Muscle of leg (tissue), 11 donors: Measurements from ENCODE around the gene SORBS1. TPM values are rescaled to one million over a fixed set of nuclear protein-coding genes. Genes with fewer than 3 reads are reported as not detected.

Experiments
- DNase-seq: peaks from one replicate; pipeline ENCODE4 v3.0.0; 2013
- H3K27ac ChIP-seq: one replicate; pipeline ENCODE4 v1.5.1; 2013; ENCODE audit warnings: mild to moderate bottlenecking, low read length, control low read depth
- H3K27me3 ChIP-seq: one replicate; pipeline ENCODE4 v1.6.1; 2013; ENCODE audit warnings: low read length; ENCODE audit not compliant: control insufficient read depth, insufficient read depth
- H3K36me3 ChIP-seq: one replicate; pipeline ENCODE4 v1.6.1; 2013; ENCODE audit warnings: low read length; ENCODE audit not compliant: control insufficient read depth, insufficient read depth
- H3K4me1 ChIP-seq: one replicate; pipeline ENCODE4 v1.6.1; 2013; ENCODE audit warnings: low read length; ENCODE audit not compliant: control insufficient read depth, insufficient read depth
- H3K4me3 ChIP-seq: one replicate; pipeline ENCODE4 v1.5.1; 2013; ENCODE audit warnings: low read length, control low read depth
- H3K9me3 ChIP-seq: replicated peaks from 2 replicates; pipeline ENCODE4 v1.6.1; 2013; ENCODE audit warnings: low read depth, low read length; ENCODE audit not compliant: control insufficient read depth
- WGBS: methylation state at CpG from one replicate; pipeline ENCODE4 v1.1.5; 2013; ENCODE audit warnings: missing lambda C conversion rate; ENCODE audit not compliant: insufficient coverage; 5-methylcytosine and 5-hydroxymethylcytosine counted together
- polyA plus RNA-seq, 8 donors: library from polyadenylated mRNA; unstranded; fragments of 120-200 nt; gene quantifications; one replicate each; pipeline versions ENCODE4 v1.2.1 to v1.2.3, GENCODE V29; 2013; ENCODE audit warnings: inconsistent platforms in 1 of 8, low replicate concordance in 1 of 8; ENCODE audit not compliant: insufficient read length in 8 of 8, insufficient read depth in 1 of 8
- total RNA-seq: library from RNA; stranded (reverse); fragments of 120-200 nt; gene quantifications from one replicate; pipeline ENCODE4 v1.2.4, GENCODE V29; 2013

The SORBS1 gene
- total and polyA plus RNA-seq, 9 donors = 50.4 to 104 (median 57.8) TPM

DNA sequence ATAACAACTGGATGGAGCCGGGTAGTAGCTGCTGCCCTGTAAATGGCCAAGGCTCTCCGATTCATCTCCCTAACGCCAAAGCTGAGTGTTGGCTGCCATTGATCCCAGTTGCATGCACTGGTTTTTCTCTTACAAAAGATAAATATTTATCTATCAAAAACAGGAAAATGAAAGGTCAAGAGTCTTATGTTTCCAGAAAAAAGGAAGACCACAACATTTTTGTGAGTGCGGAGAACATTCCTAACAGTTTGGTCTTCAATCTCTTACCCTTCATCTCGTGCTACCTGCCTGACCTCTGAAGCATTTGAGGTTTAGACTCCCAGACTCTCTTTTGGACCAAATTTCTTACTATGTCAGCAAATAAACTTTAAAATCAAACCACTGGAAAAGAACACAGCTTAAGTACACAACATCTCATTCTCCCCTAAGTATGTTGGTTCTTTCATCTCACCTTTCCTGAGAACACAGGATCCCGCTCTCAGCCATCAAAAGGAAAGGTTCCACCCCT, 61.6 kb downstream of the SORBS1 start:
- Histone ChIP-seq H3K27ac (no peak overlapping the region), H3K4me3 (no peak overlapping the region), H3K27me3 (no peaks in the 10 kb centered on the region), H3K9me3 (no peaks in the 10 kb centered on the region), H3K4me1 (peaks cover 14% of the 10 kb centered on the region), H3K36me3 (no peaks in the 10 kb centered on the region)
- no peak for DNase-seq
- WGBS = 86% methylated on average over 2 of the region's 6 CpGs

DNA sequence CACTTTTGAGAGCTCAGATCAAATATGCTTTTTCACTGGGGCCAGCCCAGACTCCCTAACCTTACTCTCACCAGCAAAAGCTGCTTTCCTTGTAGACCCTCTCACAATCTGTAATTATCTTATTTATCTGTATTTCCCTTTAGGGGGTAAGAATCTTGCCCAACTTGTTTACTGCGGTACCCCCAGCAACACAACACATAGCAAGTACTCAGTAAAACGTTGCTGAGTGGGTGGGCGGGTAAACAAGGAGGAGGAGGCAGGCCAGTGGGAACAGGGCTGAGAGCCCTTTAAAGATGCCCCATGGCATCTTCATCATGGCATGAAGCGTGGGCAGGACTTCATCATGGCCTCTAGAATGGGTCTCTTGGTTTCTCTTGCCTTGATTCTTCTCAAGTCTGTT, 64.2 kb downstream of the SORBS1 start:
- Histone ChIP-seq H3K4me3 (no peak overlapping the region), H3K36me3 (no peaks in the 10 kb centered on the region), H3K4me1 (peaks cover 14% of the 10 kb centered on the region), H3K27me3 (no peaks in the 10 kb centered on the region), H3K27ac (peak overlapping the region; percentile 35), H3K9me3 (no peaks in the 10 kb centered on the region)
- 29% methylated on average over 2 of the region's 4 CpGs for whole genome bisulfite sequencing
- DNase-seq = no peak

DNA sequence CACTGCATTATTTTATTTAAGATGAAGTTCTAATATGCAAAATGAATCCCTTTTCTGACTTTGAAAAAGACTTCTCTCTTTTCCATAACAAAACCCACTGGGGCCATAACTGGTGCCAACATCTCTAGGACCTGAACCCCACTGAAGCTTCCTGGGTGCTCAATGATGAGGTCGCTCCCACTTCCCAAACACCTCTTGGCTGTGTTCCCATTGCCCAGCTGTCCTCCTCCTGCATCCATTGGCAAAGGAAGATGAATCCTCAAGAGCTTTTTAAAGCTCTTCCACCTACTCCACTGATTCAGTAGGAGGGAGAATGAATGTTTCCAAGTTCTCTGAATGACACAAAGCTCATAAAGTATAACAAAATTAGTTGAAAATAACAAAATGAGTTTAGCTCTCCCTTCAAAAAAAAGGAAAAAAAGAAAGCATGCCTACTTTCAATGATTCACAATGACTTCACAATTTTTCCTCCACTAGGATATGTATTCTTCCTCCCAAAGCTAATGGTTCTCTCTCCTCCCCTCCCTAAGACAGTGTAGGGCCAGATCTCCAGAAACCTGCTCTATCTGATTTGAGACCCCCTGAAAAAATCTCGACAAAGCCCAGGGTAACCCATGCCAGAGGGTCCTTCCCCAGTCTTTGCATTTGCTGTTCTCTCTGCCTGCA, 64.8 kb downstream of the SORBS1 start:
- peaks cover 14% of the 10 kb centered on the region for H3K4me1 ChIP-seq
- no peaks in the 10 kb centered on the region for H3K9me3 ChIP-seq
- peak; percentile 30 for DNase-seq
- no peaks in the 10 kb centered on the region for H3K36me3 ChIP-seq
- H3K27ac ChIP-seq = peak overlapping the region; percentile 35
- no peaks in the 10 kb centered on the region for H3K27me3 ChIP-seq
- 67% methylated on average over 1 of the region's 2 CpGs for WGBS
- H3K4me3 ChIP-seq = no peak overlapping the region

DNA sequence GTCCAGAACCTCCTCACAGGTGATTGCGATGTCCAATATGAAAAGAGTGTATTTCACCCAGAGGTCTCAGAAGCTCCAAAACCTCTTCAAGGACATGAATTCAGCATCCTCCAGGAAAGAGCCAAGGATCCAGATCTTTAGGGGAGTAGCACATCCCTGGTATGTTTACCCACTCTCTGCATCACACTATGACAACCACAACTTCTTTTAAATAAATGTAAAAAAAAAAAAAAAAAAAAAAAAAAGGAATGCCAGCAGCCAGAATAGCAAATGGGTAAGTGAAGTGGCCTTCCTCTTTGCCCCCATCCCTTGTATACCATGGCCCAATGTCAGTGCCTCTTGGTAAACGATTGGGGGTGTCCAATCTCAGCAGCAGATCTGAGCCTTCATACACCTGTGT, 67.3 kb downstream of the SORBS1 start:
- DNase-seq = no peak
- no peak overlapping the region for H3K27ac ChIP-seq
- H3K9me3 ChIP-seq = no peaks in the 10 kb centered on the region
- 100% methylated on average over 1 of the region's 2 CpGs for WGBS
- H3K4me3 ChIP-seq = no peak overlapping the region
- H3K4me1 ChIP-seq = peaks cover 10% of the 10 kb centered on the region
- H3K27me3 ChIP-seq = no peaks in the 10 kb centered on the region
- H3K36me3 ChIP-seq = no peaks in the 10 kb centered on the region

DNA sequence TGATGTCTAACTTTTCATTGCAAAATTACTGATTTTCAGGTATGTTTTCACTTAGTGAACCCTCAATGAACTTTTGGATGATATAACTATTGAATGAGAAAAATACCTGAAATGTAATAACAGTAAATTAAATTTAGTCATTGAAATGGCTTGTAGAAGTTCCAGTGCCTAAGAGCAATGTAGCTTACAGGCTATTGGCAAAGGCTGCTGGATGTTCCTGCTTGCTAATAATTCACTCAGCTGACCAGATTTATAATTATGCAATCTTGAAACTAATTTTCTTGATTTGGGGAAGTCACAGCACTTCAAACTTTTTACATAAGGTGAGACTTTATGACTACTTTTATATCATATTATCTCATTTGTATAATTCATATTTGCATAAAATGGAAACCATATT, 73.2 kb downstream of the SORBS1 start:
- DNase-seq = no peak
- Histone ChIP-seq H3K4me1 (peaks cover 2% of the 10 kb centered on the region), H3K4me3 (no peak overlapping the region), H3K9me3 (no peaks in the 10 kb centered on the region), H3K27me3 (no peaks in the 10 kb centered on the region), H3K27ac (no peak overlapping the region), H3K36me3 (no peaks in the 10 kb centered on the region)

DNA sequence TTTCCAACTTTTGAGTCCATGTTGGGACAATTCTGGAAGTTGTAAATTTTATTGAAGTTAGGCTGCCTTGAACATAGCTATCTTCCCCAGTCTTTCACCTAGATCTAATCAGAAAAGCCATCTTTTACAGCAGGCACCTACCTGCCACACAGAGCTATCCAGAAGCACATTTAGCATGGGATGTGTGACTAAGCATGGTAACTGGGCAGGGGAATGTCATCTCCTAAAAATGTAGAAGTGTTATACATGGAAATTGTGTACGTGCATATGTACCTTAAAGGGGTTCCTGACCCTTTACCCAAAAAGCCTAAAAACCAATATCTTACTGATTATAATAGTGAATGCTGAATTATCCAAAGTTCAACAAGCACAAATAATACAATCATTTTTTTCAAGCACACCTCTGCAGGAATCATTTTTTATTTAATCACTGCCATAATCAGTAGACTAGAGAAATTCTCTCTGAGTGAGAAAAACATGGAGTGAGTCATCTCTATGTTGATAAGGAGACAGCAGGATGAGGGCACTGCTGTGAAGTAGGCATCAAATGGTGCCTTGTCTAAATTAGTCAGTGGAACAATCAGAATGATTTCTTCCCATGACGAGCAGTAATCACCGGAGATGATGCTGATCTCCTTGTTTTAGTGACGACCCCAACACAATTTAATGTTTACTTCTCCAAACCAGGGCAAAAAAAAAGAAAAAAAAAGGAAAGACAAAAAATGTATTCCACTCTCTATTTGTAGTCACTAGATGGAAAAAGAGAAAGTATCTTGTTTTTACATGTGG, 75.9 kb downstream of the SORBS1 start:
- Histone ChIP-seq H3K36me3 (no peaks in the 10 kb centered on the region), H3K27ac (no peak overlapping the region), H3K9me3 (no peaks in the 10 kb centered on the region), H3K4me3 (no peak overlapping the region), H3K27me3 (no peaks in the 10 kb centered on the region), H3K4me1 (peaks cover 12% of the 10 kb centered on the region)
- DNase-seq = no peak
- WGBS = no CpG with 5 or more reads among the region's 4 CpGs

DNA sequence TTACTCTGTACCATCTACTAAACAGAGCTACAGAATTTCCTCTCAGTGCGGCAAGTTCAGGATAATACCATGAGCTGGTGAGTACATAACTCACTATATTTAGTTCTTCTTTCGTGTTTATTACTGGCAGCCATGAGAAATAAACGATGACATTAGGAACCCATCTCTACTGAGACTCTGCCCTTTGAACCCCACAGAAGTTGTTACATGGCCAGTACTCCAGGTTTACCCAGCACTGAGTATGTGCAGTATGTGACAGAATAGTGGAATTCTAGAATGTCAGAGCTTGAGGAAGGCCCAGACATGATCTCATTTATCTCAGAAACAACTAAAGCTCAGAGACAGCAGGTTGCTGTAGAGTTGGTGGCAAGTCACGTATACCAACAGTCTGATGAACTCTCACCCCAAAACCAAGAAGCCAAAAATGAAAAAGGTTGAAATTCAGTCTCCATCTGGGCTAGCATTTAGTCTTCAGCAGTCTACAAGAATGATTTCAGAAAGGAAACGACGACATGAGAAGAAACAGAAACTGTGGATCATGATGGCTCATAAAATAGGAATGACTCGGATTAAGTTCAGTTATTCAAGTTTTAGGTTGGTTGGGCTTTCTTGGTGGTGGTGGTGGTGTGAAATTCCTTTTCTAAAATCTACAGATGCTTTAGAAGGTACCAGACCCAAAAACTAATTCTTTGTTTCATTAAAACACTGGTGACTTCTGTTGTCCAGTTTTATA, 78.5 kb downstream of the SORBS1 start:
- Histone ChIP-seq H3K27me3 (no peaks in the 10 kb centered on the region), H3K27ac (peak overlapping the region; percentile 48), H3K9me3 (no peaks in the 10 kb centered on the region), H3K36me3 (no peaks in the 10 kb centered on the region), H3K4me1 (peaks cover 33% of the 10 kb centered on the region), H3K4me3 (no peak overlapping the region)
- no peak for DNase-seq
- 64% methylated on average over 2 of the region's 7 CpGs for WGBS

DNA sequence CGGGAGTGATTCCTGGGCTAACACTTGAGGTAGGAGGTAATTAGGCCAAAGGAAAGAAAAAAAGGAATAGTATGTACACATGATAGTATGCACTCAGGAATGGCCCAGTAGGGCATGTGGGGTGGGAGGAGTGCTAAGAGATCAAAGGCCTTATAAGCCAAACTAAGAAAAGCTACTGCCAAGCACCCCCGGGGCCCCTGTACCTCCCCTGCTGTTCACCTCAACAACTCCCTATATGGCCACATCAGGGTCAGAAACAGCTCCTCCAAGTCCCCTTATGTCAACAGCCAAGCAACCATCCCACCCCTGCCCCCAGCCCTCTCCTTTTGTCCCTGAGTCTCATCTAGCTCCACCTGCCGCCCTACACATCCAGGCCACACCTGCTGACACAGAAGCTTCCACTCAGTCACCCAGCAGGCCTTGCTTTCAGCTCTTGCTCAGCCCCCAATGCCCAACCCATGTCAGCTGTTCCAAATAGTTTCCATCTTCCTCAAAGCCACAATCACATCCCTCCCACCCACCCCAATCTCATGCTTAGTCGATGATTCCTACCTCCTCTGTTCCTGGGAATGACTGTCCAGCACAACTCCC, 80.2 kb downstream of the SORBS1 start:
- H3K4me3 ChIP-seq = no peak overlapping the region
- peaks cover 46% of the 10 kb centered on the region for H3K4me1 ChIP-seq
- 68% methylated on average over 4 of the region's 4 CpGs for WGBS
- no peaks in the 10 kb centered on the region for H3K27me3 ChIP-seq
- DNase-seq = peak; percentile 50
- H3K27ac ChIP-seq = peak overlapping the region; percentile 88
- no peaks in the 10 kb centered on the region for H3K36me3 ChIP-seq
- H3K9me3 ChIP-seq = no peaks in the 10 kb centered on the region

DNA sequence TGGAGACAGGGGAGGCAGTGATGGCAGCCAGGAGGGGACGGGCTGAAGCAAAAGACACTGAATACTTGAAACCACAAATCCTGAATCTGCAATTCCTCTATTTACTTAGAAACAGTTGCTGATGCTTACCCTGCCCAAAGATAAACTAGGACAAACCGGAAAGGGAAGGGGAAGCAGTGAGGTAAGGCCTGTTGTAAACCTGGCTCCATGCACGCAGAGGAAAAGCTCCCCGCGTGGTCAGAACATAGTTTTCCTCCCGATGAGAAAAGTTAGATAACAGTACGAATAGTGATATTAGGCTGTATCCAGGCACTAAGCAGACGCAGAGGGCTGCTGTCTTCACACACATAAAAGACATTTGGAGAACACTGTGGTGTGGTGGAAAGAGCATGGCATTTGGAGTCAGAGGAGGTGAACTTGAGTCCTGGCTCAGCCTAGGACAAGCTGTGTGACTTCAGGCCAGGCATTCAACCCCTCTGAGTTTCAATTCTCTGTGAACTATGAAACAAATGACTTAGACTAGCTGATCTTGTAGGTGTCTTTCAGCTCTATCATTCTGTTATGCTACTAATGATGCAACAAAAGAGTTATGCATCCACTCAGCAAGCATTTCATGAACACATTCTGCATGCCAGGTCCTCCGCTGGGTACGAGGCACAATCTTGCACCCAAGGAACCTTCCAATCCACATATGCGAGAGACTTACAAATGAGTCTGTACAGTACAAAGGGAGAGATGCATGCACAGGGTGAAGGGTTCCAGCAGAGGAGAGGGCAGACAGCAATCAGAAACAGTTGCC, 80.9 kb downstream of the SORBS1 start:
- H3K4me1 ChIP-seq = peaks cover 47% of the 10 kb centered on the region
- H3K36me3 ChIP-seq = no peaks in the 10 kb centered on the region
- H3K9me3 ChIP-seq = no peaks in the 10 kb centered on the region
- no peaks in the 10 kb centered on the region for H3K27me3 ChIP-seq
- DNase-seq = peak; percentile 73
- WGBS = 44% methylated on average over 4 of the region's 11 CpGs
- H3K27ac ChIP-seq = peak overlapping the region; percentile 88
- no peak overlapping the region for H3K4me3 ChIP-seq
